Activated naive CD8-positive, alpha-beta T cell treated with anti-CD3 and anti-CD28 coated beads, Interleukin-2, amount 50 U/mL, for 16 hours (primary cell): ENCODE data around the gene PEPD.

Experiments used
- DNase-seq: peaks from one replicate; pipeline ENCODE4 v3.0.0-alpha.2; 2020; ENCODE audit warnings: low read depth, low spot score

PEPD gene

DNA sequence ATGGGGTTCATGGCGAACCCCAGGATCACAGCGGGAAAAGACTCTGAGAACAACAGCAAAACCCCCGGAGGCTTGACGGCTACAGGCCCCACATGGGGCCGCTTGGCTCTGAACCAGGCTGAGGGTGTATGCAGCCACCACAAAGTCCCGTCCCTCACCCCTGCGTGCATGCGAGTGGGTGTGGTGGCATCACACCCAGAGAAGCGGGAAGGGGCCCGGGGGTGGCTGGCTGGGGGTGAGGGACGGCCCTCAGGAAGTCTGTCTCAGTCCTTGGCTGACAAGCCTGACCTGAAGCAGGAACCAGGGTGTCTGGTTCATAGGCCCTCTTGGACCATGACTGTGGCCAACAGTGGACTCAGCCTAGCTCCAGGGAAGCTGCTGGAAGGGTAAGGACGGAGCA lies 113.9 kb downstream of the PEPD start:
- no peak for DNase-seq

DNA sequence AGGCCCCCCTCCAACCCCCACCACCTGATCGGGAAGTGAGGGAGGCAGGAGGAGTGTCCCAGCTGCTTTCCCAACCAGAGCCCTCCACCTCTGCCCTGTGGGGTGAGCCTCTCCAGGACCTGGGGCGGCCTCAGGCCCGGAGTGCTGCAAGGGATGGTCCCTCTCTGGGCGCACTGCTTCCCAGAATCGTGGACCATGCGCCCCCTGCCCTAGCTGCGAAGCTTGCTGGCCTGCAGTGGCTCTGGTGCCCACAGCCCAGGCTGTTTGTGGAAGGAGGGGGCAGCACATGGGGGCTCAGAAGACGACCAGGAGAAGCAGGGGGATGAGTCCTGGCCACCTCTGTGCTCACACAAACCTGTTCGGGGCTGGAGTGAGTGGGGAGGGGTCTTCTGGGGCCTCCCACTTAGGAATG lies 114.4 kb downstream of the PEPD start:
- no peak for DNase-seq

DNA sequence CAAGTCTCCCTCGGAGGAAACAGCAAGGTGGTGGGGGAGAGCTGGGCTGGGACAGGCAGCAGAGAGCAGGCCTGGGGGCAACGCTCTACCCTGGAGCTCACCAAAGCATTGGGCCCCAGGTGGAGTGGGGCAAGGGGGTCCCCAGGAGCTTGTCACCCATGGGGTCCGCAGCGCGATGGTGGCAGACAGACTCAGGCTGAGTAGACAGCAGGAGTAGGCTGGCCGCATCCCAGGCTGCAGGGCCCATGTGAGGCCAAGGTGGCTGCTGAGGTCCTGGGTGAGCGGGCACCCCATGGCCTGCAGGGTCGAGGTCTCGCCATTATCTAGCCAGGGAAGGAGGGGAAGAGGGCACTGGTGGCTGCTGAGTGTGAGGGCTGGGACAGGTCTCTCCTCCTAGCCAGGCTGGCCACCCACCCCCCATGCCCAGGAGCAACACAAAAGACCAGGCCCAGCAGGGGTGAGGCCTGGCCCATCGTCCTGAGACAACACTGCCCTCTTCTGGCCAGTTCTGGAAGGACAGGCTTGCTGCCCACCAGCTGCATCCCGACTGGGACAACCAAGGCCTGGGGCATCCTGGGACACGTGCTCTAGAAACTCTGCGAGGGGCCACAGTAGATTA lies 115.0 kb downstream of the PEPD start:
- DNase-seq: peak; percentile 52

GRCh38 chr19:33405553-33406461 lies 115.8 kb downstream of the PEPD start:
- no peak for DNase-seq

- DNase-seq: no peak
Observed at GRCh38 chr19:33405254-33405552, 116.4 kb downstream of the PEPD start.

GRCh38 chr19:33404506-33405253 lies 116.9 kb downstream of the PEPD start:
- no peak for DNase-seq

GRCh38 chr19:33403973-33404304 lies 117.7 kb downstream of the PEPD start:
- DNase-seq: no peak

DNA sequence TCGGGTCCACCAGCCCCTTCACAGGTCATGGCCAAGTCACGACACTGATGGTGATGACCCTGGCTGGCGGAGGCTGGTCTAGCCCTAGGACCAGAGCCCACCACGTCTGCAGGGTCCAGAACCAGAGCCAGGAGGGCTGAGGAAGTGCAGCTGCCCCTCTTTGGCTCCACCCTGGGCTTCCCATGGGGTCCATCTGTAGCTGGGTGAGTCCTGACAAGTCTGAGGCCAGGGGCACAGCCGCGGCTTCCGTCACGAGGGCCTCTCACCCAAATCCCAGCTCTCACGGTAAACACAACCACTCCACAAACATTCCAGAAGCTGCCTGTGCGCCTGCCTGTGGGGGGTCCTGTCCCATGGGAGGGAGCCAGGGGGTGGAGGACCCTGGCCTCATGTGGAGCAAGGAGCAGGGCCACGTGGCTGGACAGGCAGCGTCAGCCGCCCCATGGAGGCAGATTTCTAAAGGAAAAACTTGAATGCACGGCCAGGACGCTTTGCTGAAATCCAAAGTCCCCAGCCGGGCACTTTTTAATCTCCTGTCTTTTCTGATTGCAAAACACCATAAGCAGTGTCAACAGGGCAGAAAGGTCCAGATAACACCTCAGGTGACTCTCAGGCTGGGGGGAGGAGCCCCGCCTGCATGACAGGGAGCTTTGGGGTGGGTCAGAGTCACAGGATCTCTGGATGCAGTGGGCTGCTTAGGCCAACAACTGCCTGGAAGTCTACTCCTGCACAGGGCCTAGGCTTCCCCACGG lies 118.2 kb downstream of the PEPD start:
- no peak for DNase-seq

GRCh38 chr19:33402421-33403220 lies 119.0 kb downstream of the PEPD start:
- DNase-seq: no peak

- no peak for DNase-seq
Observed at GRCh38 chr19:33401683-33402420, 119.7 kb downstream of the PEPD start.

GRCh38 chr19:33400856-33401682 lies 120.5 kb downstream of the PEPD start:
- no peak for DNase-seq

- no peak for DNase-seq
Observed at GRCh38 chr19:33399745-33400681, 121.6 kb downstream of the PEPD start.

DNA sequence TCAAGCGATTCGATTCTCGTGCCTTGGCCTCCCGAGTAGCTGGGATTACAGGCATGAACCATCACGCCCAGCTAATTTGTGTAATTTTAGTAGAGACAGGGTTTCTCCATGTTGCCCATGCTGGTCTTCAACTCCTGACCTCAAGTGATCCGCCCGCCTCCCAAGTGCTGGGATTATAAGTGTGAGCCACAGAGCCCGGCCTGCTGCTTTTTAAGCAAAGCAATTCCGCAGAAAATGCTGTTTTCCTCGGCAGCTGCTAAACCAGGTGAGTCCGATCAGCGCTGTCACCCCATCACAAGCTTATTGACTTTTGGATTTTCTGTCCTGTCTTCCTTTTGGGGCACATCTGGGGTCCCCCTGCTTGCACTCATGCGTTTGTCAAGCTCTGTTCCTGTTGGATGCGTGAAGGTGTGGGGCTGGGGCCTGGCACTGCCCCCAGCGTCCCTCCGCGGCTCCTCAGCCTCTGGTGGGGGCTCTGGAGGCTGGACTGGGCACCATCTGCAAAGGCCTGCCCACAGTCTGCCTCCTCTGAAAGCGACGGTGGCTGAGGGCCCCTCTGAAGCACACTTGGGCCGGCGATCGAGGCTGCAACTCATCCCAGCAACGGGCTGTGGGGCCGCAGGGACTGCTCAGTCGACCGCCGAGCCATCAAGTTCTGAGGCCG lies 122.4 kb downstream of the PEPD start:
- no peak for DNase-seq

- no peak for DNase-seq
Observed at GRCh38 chr19:33398361-33399060, 123.1 kb downstream of the PEPD start.

- DNase-seq: no peak
Observed at GRCh38 chr19:33397536-33398360, 123.8 kb downstream of the PEPD start.
